ENCODE results near the gene OCIAD1.
"Not testable (repeated sequence)": the region's sequence is repeated elsewhere in the genome, so short reads cannot be mapped to it uniquely, and the experiment has no call there.

Gene OCIAD1

GRCh38 chr4:48830706-48831531 is at the start of gene OCIAD1:
TSS of gene OCIAD1 (plus strand) at chr4:48831088. CDS start at chr4:48832625, 1,537 bp downstream.
- peak; percentile 90 for DNase-seq (ENCODE audit: low read depth)

GRCh38 chr4:48781968-48782367 is 48.9 kb upstream of the OCIAD1 start:
- DNase-seq (ENCODE audit: low read depth) = no peak

GRCh38 chr4:48785302-48785701 is 45.6 kb upstream of the OCIAD1 start:
- DNase-seq (ENCODE audit: low read depth) = no peak

GRCh38 chr4:48786549-48786948 is 44.3 kb upstream of the OCIAD1 start:
- no peak for DNase-seq (ENCODE audit: low read depth)

- DNase-seq (ENCODE audit: low read depth) = no peak
These were observed 43.8 kb upstream of the OCIAD1 start for GRCh38 chr4:48787056-48787455.

- DNase-seq (ENCODE audit: low read depth) = no peak
These were observed 40.3 kb upstream of the OCIAD1 start for GRCh38 chr4:48790561-48790960.

GRCh38 chr4:48791313-48791712 is 39.6 kb upstream of the OCIAD1 start:
- no peak for DNase-seq (ENCODE audit: low read depth)

GRCh38 chr4:48792348-48793006 is 38.4 kb upstream of the OCIAD1 start:
- DNase-seq (ENCODE audit: low read depth) = no peak

- no peak for DNase-seq (ENCODE audit: low read depth)
These were observed 35.8 kb upstream of the OCIAD1 start for GRCh38 chr4:48795108-48795507.

GRCh38 chr4:48796191-48796926 is 34.5 kb upstream of the OCIAD1 start:
- DNase-seq (ENCODE audit: low read depth) = no peak

GRCh38 chr4:48796927-48797679 is 33.8 kb upstream of the OCIAD1 start:
- no peak for DNase-seq (ENCODE audit: low read depth)

- DNase-seq (ENCODE audit: low read depth) = no peak
These were observed 32.8 kb upstream of the OCIAD1 start for GRCh38 chr4:48798117-48798516.

- DNase-seq (ENCODE audit: low read depth) = no peak
These were observed 31.7 kb upstream of the OCIAD1 start for GRCh38 chr4:48799157-48799556.

GRCh38 chr4:48800155-48800554 is 30.7 kb upstream of the OCIAD1 start:
- not testable (repeated sequence) for DNase-seq (ENCODE audit: low read depth)

- no peak for DNase-seq (ENCODE audit: low read depth)
These were observed 29.7 kb upstream of the OCIAD1 start for GRCh38 chr4:48801016-48801715.

GRCh38 chr4:48804584-48805301 is 26.1 kb upstream of the OCIAD1 start:
- no peak for DNase-seq (ENCODE audit: low read depth)

- DNase-seq (ENCODE audit: low read depth) = no peak
These were observed 18.0 kb upstream of the OCIAD1 start for GRCh38 chr4:48812866-48813265.

- no peak for DNase-seq (ENCODE audit: low read depth)
These were observed 16.9 kb upstream of the OCIAD1 start for GRCh38 chr4:48813964-48814363.

GRCh38 chr4:48815483-48815882 is 15.4 kb upstream of the OCIAD1 start:
- DNase-seq (ENCODE audit: low read depth) = no peak

- DNase-seq (ENCODE audit: low read depth) = not testable (repeated sequence)
These were observed 14.6 kb upstream of the OCIAD1 start for GRCh38 chr4:48816297-48816696.

GRCh38 chr4:48816971-48817370 is 13.9 kb upstream of the OCIAD1 start:
- no peak for DNase-seq (ENCODE audit: low read depth)
